ENCODE measurements around the gene SEMA5B. TPM values are rescaled to one million over a fixed set of nuclear protein-coding genes. Genes with fewer than 3 reads are reported as not detected.
A peak's percentile ranks its signal among the peaks of the same experiment; 100 is the strongest.

SEMA5B gene
- total RNA-seq, 3 donors from 2014 or later (not counting 1 experiment from before 2014, with no cell fraction given), result 0.23 TPM; not detected in 2

DNA sequence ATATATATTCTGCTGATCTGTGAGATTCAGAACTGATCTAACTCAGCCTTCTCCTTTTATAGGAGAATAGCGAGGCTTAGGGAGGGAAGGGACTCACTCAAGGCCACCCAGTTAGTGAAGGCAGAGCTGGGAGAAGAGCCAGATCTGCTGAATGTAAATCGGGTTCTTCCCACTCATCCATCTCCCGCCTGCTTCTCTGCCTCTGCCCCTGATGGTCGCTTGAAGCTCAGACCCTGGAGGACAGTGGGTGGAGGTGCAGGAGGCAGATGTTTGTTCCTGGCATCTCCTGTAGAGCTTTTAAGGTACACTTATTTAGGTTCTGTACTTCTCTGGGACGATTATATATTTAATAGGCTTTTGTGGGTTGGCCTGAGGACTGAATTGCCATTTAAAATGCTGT is 43.6 kb upstream of the SEMA5B start:
- peaks cover 27 to 35% of the 10 kb centered on the region in 2 donors for H3K27me3 Mint-ChIP-seq (ENCODE audit: low read depth in 2 of 2)
- H3K4me1 Mint-ChIP-seq, result peaks cover 4 to 16% of the 10 kb centered on the region in 2 donors
- no peak overlapping the region for H3K4me3 Mint-ChIP-seq
- Histone ChIP-seq H3K36me3 (ENCODE audit: control insufficient read depth, insufficient read depth, low read length) (no peaks in the 10 kb centered on the region), H3K4me1 (ENCODE audit: control insufficient read depth, insufficient read depth, low read length) (peaks cover 11% of the 10 kb centered on the region), H3K9me3 (ENCODE audit: control insufficient read depth, insufficient read depth, low read length) (no peaks in the 10 kb centered on the region), H3K27ac (ENCODE audit: low read length) (no peak overlapping the region), H3K4me3 (ENCODE audit: low read length) (no peak overlapping the region), H3K27me3 (ENCODE audit: control insufficient read depth, insufficient read depth, low read length) (no peaks in the 10 kb centered on the region)
- no peak for ATAC-seq
- WGBS (ENCODE audit: insufficient coverage), result 83% methylated on average over 4 of the region's 5 CpGs
- intact Hi-C loops (cut with micrococcal nuclease), result no loop called here
- no peak overlapping the region for H3K27ac Mint-ChIP-seq
- no peaks in the 10 kb centered on the region for H3K36me3 Mint-ChIP-seq
- no peaks in the 10 kb centered on the region for H3K9me3 Mint-ChIP-seq
- TF ChIP-seq, protein P1, sequence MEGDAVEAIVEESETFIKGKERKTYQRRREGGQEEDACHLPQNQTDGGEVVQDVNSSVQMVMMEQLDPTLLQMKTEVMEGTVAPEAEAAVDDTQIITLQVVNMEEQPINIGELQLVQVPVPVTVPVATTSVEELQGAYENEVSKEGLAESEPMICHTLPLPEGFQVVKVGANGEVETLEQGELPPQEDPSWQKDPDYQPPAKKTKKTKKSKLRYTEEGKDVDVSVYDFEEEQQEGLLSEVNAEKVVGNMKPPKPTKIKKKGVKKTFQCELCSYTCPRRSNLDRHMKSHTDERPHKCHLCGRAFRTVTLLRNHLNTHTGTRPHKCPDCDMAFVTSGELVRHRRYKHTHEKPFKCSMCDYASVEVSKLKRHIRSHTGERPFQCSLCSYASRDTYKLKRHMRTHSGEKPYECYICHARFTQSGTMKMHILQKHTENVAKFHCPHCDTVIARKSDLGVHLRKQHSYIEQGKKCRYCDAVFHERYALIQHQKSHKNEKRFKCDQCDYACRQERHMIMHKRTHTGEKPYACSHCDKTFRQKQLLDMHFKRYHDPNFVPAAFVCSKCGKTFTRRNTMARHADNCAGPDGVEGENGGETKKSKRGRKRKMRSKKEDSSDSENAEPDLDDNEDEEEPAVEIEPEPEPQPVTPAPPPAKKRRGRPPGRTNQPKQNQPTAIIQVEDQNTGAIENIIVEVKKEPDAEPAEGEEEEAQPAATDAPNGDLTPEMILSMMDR (IDR thresholded peaks at IDR 0.05), result no peak
- DNase-seq, result no peak

DNA sequence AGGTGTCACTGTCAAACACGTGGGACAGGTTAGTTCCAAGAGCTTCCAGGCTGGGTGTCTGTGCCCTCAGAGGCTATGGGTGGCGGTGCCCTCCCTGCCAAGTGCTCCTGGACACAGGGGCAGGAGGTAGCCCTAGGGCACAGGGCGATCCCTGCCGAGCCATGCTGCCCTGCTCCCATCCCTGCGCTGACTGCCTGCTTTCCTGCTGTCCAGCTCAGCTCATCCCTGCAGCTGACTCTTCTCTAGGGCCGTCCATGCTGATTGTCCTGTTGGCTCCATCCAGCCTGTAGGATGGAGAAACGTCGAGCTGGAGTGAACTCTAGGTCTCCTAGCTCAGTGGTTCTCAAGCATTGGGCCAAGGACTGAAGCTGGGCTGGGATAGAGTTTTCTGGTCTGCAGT is 42.9 kb upstream of the SEMA5B start:
- H3K4me3 Mint-ChIP-seq, result no peak overlapping the region

DNA sequence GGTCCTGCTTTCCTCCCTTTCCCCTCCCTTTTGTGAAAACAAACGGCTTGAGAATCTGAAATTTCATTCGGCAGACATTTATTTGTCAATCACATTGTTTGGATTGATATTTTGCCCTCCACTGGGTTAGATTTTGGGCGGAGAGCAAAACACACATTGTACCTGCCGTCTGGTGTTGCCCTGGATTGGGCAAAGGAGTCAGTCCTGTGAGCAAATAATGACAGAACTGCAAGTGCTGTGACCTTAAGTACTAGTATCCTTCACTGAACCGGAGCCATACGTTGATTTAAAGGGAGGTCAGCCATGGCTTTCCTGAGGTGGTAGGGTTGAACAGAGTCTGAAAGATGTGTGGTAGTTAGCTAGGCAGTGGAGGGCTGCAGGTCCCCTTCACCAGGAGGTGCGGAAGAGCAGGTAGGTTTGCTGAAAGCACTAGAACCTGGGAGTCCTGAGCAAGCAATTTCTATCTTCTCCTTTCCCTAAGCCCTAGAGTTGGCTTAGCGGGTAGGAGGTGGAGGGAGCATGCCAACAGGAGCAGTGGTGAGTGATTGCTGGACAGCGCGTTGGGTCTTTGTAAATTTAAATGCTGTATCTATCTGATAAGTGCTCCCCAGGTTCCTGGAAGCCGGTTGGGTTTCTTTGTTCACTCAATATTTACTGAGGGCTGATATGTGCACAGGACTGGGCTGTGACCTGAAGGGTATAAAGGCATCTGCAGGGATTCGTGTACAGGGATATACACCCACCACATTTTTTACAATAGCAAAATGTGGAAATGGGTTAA is 41.2 kb upstream of the SEMA5B start:
- Histone ChIP-seq H3K27me3 (ENCODE audit: control insufficient read depth, insufficient read depth, low read length) (no peaks in the 10 kb centered on the region), H3K4me3 (ENCODE audit: low read length) (no peak overlapping the region), H3K27ac (ENCODE audit: low read length) (no peak overlapping the region), H3K4me1 (ENCODE audit: control insufficient read depth, insufficient read depth, low read length) (peaks cover 11% of the 10 kb centered on the region), H3K36me3 (ENCODE audit: control insufficient read depth, insufficient read depth, low read length) (no peaks in the 10 kb centered on the region), H3K9me3 (ENCODE audit: control insufficient read depth, insufficient read depth, low read length) (no peaks in the 10 kb centered on the region)
- WGBS (ENCODE audit: insufficient coverage), result 96% methylated on average over 11 of the region's 12 CpGs
- Mint-ChIP-seq H3K27ac (no peak overlapping the region), H3K4me3 (peak overlapping the region; percentile 75), H3K36me3 (no peaks in the 10 kb centered on the region), H3K4me1 (peaks cover 4 to 22% of the 10 kb centered on the region in 2 donors), H3K27me3 (ENCODE audit: low read depth in 2 of 2) (peaks cover 22 to 30% of the 10 kb centered on the region in 2 donors), H3K9me3 (no peaks in the 10 kb centered on the region)
- intact Hi-C loops (cut with micrococcal nuclease), result no loop called here
- ATAC-seq (no peak), DNase-seq (no peak)
- TF ChIP-seq, protein P1 (IDR thresholded peaks at IDR 0.05), result no peak

More for the DNA sequence above, 42.9 kb upstream of the SEMA5B start:
- H3K27me3 Mint-ChIP-seq (ENCODE audit: low read depth in 2 of 2), result peaks cover 28 to 29% of the 10 kb centered on the region in 2 donors
- Histone ChIP-seq H3K4me3 (ENCODE audit: low read length) (no peak overlapping the region), H3K4me1 (ENCODE audit: control insufficient read depth, insufficient read depth, low read length) (peaks cover 11% of the 10 kb centered on the region), H3K27ac (ENCODE audit: low read length) (no peak overlapping the region), H3K9me3 (ENCODE audit: control insufficient read depth, insufficient read depth, low read length) (no peaks in the 10 kb centered on the region), H3K27me3 (ENCODE audit: control insufficient read depth, insufficient read depth, low read length) (no peaks in the 10 kb centered on the region), H3K36me3 (ENCODE audit: control insufficient read depth, insufficient read depth, low read length) (no peaks in the 10 kb centered on the region)
- ATAC-seq, result no peak
- no peak for DNase-seq
- no peak overlapping the region for H3K27ac Mint-ChIP-seq
- H3K9me3 Mint-ChIP-seq, result no peaks in the 10 kb centered on the region
- H3K36me3 Mint-ChIP-seq, result no peaks in the 10 kb centered on the region
- peaks cover 4 to 16% of the 10 kb centered on the region in 2 donors for H3K4me1 Mint-ChIP-seq
- 90% methylated on average over 8 of the region's 8 CpGs for WGBS (ENCODE audit: insufficient coverage)
- intact Hi-C loops (cut with micrococcal nuclease), result no loop called here
- TF ChIP-seq, protein P1 (IDR thresholded peaks at IDR 0.05), result no peak

All from natural killer cell (primary cell).